HCT116 (cell line): ENCODE measurements around the gene PRM2.

Source experiments
- EZH2phosphoT487 ChIP-seq: fragments of 200-600 bp; IDR thresholded peaks from 2 replicates; pipeline ENCODE4 v1.6.1; 2018; ENCODE audit warnings: antibody characterized with exemption, borderline replicate concordance
- TCF7L2 ChIP-seq: IDR thresholded peaks from 2 replicates; pipeline ENCODE4 v1.7.0; 2011; ENCODE audit warnings: borderline replicate concordance, inconsistent platforms; ENCODE audit not compliant: insufficient read depth, insufficient read length; ENCODE audit errors: extremely low read depth
- TF ChIP-seq, protein P1 (sequence below), 3 experiments: fragments of 200-600 bp in 1 of 3; sonication (generic) in 1 of 3; IDR thresholded peaks in 2 of 3; conservative IDR thresholded peaks in 1 of 3; 2 replicates each; pipeline ENCODE4 v1.5.1; 2012 to 2017; ENCODE audit warnings: low read depth in 2 of 3, low read length in 2 of 3, antibody characterized with exemption in 1 of 3, borderline replicate concordance in 1 of 3, control low read depth in 1 of 3, mild to moderate bottlenecking in 1 of 3, mixed read lengths in 1 of 3, mixed run types in 1 of 3, moderate library complexity in 1 of 3; ENCODE audit not compliant: insufficient read depth in 1 of 3
- TF ChIP-seq, protein P2 (sequence below): IDR thresholded peaks from 2 replicates; pipeline ENCODE4 v1.6.1; 2012

DNA sequence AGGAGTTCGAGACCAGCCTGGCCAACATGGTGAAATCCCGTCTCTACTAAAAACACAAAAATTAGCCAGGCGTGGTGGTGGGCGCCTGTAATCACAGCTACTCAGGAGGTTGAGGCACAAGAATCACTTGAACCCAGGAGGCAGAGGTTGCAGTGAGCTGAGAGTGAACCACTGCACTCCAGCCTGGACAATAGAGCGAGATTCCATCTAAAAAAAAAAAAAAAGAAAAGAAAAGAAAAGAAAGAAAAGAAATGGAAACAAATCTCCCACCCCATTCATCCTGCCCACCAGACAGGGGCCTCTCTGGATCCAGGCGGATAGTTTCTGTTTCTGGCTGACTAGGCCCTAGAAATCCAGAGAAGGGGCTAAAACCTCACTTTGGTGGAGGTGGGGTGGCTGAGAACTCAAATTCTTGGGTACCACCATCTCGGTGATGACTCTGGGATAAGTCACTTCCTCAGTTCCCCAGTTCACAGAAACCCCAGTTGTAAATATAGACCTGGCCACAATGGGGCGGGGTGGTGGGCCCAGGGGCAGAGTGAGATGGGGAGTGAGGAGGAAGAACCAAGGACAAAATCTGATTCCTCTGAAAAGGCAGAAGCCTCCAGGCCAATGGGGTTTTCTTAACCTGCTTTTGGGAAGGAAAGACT is 42.4 kb downstream of the PRM2 start:
- TF ChIP-seq EZH2phosphoT487 (no peak), TCF7L2 (no peak)
- TF ChIP-seq, protein P1, sequence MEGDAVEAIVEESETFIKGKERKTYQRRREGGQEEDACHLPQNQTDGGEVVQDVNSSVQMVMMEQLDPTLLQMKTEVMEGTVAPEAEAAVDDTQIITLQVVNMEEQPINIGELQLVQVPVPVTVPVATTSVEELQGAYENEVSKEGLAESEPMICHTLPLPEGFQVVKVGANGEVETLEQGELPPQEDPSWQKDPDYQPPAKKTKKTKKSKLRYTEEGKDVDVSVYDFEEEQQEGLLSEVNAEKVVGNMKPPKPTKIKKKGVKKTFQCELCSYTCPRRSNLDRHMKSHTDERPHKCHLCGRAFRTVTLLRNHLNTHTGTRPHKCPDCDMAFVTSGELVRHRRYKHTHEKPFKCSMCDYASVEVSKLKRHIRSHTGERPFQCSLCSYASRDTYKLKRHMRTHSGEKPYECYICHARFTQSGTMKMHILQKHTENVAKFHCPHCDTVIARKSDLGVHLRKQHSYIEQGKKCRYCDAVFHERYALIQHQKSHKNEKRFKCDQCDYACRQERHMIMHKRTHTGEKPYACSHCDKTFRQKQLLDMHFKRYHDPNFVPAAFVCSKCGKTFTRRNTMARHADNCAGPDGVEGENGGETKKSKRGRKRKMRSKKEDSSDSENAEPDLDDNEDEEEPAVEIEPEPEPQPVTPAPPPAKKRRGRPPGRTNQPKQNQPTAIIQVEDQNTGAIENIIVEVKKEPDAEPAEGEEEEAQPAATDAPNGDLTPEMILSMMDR (IDR thresholded peaks at IDR 0.05 in 2 of 3, conservative IDR thresholded peaks at IDR 0.05 in 1 of 3; ENCODE audit: borderline replicate concordance in 1 of 3, insufficient read depth in 1 of 3, low read depth in 2 of 3, low read length in 2 of 3), result no peak
- TF ChIP-seq, protein P2, sequence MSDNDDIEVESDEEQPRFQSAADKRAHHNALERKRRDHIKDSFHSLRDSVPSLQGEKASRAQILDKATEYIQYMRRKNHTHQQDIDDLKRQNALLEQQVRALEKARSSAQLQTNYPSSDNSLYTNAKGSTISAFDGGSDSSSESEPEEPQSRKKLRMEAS, result no peak
